HUES64 (cell line): Measurements from ENCODE around the gene RNF168. TPM values are rescaled to one million over a fixed set of nuclear protein-coding genes. Genes with fewer than 3 reads are reported as not detected.
"Not testable (repeated sequence)": the region's sequence is repeated elsewhere in the genome, so short reads cannot be mapped to it uniquely, and the experiment has no call there.

Source experiments
- H3K27ac ChIP-seq: 2 replicates; pipeline ENCODE4 v1.7.0; 2013; ENCODE audit warnings: low read depth, low read length, inconsistent platforms
- H3K27me3 ChIP-seq: 2 replicates; pipeline ENCODE4 v1.6.1; 2013; ENCODE audit warnings: mild to moderate bottlenecking, low read length; ENCODE audit not compliant: insufficient read depth
- H3K36me3 ChIP-seq: 2 replicates; pipeline ENCODE4 v1.6.1; 2013; ENCODE audit warnings: mild to moderate bottlenecking, low read length; ENCODE audit not compliant: insufficient read depth
- H3K4me1 ChIP-seq: 2 replicates; pipeline ENCODE4 v1.6.1; 2013; ENCODE audit warnings: mild to moderate bottlenecking, low read length, moderate library complexity; ENCODE audit not compliant: insufficient read depth
- H3K4me3 ChIP-seq: 2 replicates; pipeline ENCODE4 v1.5.1; 2013; ENCODE audit warnings: mild to moderate bottlenecking, low read length, moderate library complexity
- H3K9ac ChIP-seq: 2 replicates; pipeline ENCODE4 v1.6.1; 2013; ENCODE audit warnings: mild to moderate bottlenecking, low read depth, low read length
- H3K9me3 ChIP-seq: 2 replicates; pipeline ENCODE4 v1.6.1; 2013; ENCODE audit warnings: low read depth, low read length; ENCODE audit not compliant: insufficient read depth
- WGBS: fragments of 150-250, 120-280 bp; methylation state at CpG from one replicate; pipeline ENCODE4 v1.1.7; 2013; ENCODE audit warnings: missing lambda C conversion rate; 5-methylcytosine and 5-hydroxymethylcytosine counted together
- polyA plus RNA-seq, 2 experiments: library from polyadenylated mRNA; stranded (reverse); fragments of 50-300 nt; gene quantifications; one replicate each; pipeline ENCODE4 v1.2.3, GENCODE V29; 2013

Gene RNF168
- polyA plus RNA-seq (2013, experiment 1 of 2) = 24.6 TPM
- polyA plus RNA-seq (2013, experiment 2 of 2) = 25.7 TPM

GRCh38 chr3:196503196-196504076 lies at the start of gene RNF168:
TSS of gene RNF168 (minus strand) at chr3:196503768. CDS start at chr3:196503173, 595 bp downstream.
- H3K4me1 ChIP-seq = peaks cover 14% of the 10 kb centered on the region; the same call in 1 of the 2 replicates
- H3K27ac ChIP-seq = peak within 1 kb of the TSS; percentile 96
- H3K36me3 ChIP-seq = peaks cover 2% of the 10 kb centered on the region; the same call in 1 of the 2 replicates
- peaks cover 18% of the 10 kb centered on the region for H3K9me3 ChIP-seq
- H3K4me3 ChIP-seq = peak within 1 kb of the TSS; percentile 96
- H3K9ac ChIP-seq = peak within 1 kb of the TSS; percentile 89
- under 1% methylated on average over 75 of the region's 75 CpGs for WGBS
- no peaks in the 10 kb centered on the region for H3K27me3 ChIP-seq

- Histone ChIP-seq H3K27ac (no peak overlapping the region), H3K4me3 (no peak overlapping the region), H3K27me3 (no peaks in the 10 kb centered on the region), H3K36me3 (no peaks in the 10 kb centered on the region), H3K9ac (no peak overlapping the region), H3K9me3 (peaks cover 14% of the 10 kb centered on the region), H3K4me1 (no peaks in the 10 kb centered on the region)
- 95% methylated on average over 1 of the region's 5 CpGs for WGBS
Measured at GRCh38 chr3:196552253-196552652, 48.7 kb upstream of the RNF168 start.

- H3K4me3 ChIP-seq, H3K36me3 ChIP-seq, H3K27me3 ChIP-seq, H3K9ac ChIP-seq, H3K4me1 ChIP-seq, H3K27ac ChIP-seq: not testable (repeated sequence)
- H3K9me3 ChIP-seq = peaks cover 14% of the 10 kb centered on the region
- WGBS = 92% methylated on average over 3 of the region's 3 CpGs
Measured at GRCh38 chr3:196550172-196550571, 46.6 kb upstream of the RNF168 start.

- H3K9me3 ChIP-seq = peaks cover 14% of the 10 kb centered on the region
- not testable (repeated sequence) for H3K9ac ChIP-seq, H3K27me3 ChIP-seq, H3K4me1 ChIP-seq, H3K36me3 ChIP-seq, H3K4me3 ChIP-seq, H3K27ac ChIP-seq
- WGBS = 95% methylated on average over 1 of the region's 1 CpG
Measured at GRCh38 chr3:196549312-196549711, 45.7 kb upstream of the RNF168 start.

- Histone ChIP-seq H3K4me1 (no peaks in the 10 kb centered on the region), H3K4me3 (no peak overlapping the region), H3K9ac (no peak overlapping the region), H3K27me3 (no peaks in the 10 kb centered on the region), H3K9me3 (peaks cover 16% of the 10 kb centered on the region), H3K27ac (no peak overlapping the region), H3K36me3 (no peaks in the 10 kb centered on the region)
- 94% methylated on average over 2 of the region's 2 CpGs for WGBS
Measured at GRCh38 chr3:196547067-196547466, 43.5 kb upstream of the RNF168 start.

- Histone ChIP-seq H3K27ac (no peak overlapping the region), H3K36me3 (no peaks in the 10 kb centered on the region), H3K27me3 (no peaks in the 10 kb centered on the region), H3K9me3 (peaks cover 16% of the 10 kb centered on the region), H3K9ac (no peak overlapping the region), H3K4me1 (no peaks in the 10 kb centered on the region), H3K4me3 (no peak overlapping the region)
- WGBS = 94% methylated on average over 5 of the region's 5 CpGs
Measured at GRCh38 chr3:196546537-196546936, 43.0 kb upstream of the RNF168 start.

- H3K27ac ChIP-seq = no peak overlapping the region
- no peaks in the 10 kb centered on the region for H3K27me3 ChIP-seq
- no peak overlapping the region for H3K4me3 ChIP-seq
- 99% methylated on average over 2 of the region's 2 CpGs for WGBS
- no peaks in the 10 kb centered on the region for H3K36me3 ChIP-seq
- H3K4me1 ChIP-seq = no peaks in the 10 kb centered on the region
- H3K9ac ChIP-seq = no peak overlapping the region
- H3K9me3 ChIP-seq = peaks cover 4% of the 10 kb centered on the region; the same call in 1 of the 2 replicates
Measured at GRCh38 chr3:196544491-196544992, 41.0 kb upstream of the RNF168 start.

- Histone ChIP-seq H3K9me3 (0 out of 2 replicates have a peak, but pooled peaks cover 2% of the 10 kb centered on the region), H3K4me1 (no peaks in the 10 kb centered on the region), H3K9ac (no peak overlapping the region), H3K4me3 (no peak overlapping the region), H3K27me3 (no peaks in the 10 kb centered on the region), H3K36me3 (no peaks in the 10 kb centered on the region), H3K27ac (no peak overlapping the region)
- whole genome bisulfite sequencing = 96% methylated on average over 5 of the region's 6 CpGs
Measured at GRCh38 chr3:196541684-196542445, 38.3 kb upstream of the RNF168 start.

GRCh38 chr3:196537319-196537984 lies 33.9 kb upstream of the RNF168 start:
- Histone ChIP-seq H3K36me3 (no peaks in the 10 kb centered on the region), H3K4me3 (no peak overlapping the region), H3K27me3 (no peaks in the 10 kb centered on the region), H3K27ac (no peak overlapping the region), H3K9me3 (no peaks in the 10 kb centered on the region), H3K4me1 (peaks cover 6% of the 10 kb centered on the region; the same call in 1 of the 2 replicates), H3K9ac (no peak overlapping the region)
- 71% methylated on average over 18 of the region's 18 CpGs for WGBS

- H3K4me3 ChIP-seq = no peak overlapping the region
- H3K27me3 ChIP-seq = no peaks in the 10 kb centered on the region
- no peaks in the 10 kb centered on the region for H3K36me3 ChIP-seq
- no peak overlapping the region for H3K9ac ChIP-seq
- H3K27ac ChIP-seq = peak overlapping the region; percentile 79; the same call in 1 of the 2 replicates
- 15% methylated on average over 14 of the region's 14 CpGs for WGBS
- H3K9me3 ChIP-seq = peaks cover 3% of the 10 kb centered on the region; the same call in 1 of the 2 replicates
- peaks cover 6% of the 10 kb centered on the region; the same call in 1 of the 2 replicates for H3K4me1 ChIP-seq
Measured at GRCh38 chr3:196533260-196533681, 29.7 kb upstream of the RNF168 start.
